K562 (cell line): ENCODE data around the gene ZNF337. TPM values are rescaled to one million over a fixed set of nuclear protein-coding genes. Genes with fewer than 3 reads are reported as not detected.
"Not testable (repeated sequence)": the region's sequence is repeated elsewhere in the genome, so short reads cannot be mapped to it uniquely, and the experiment has no call there.

Experiments used
- ATAC-seq: fragments of 200-7000 bp; cut with Tn5 transposase; 3 replicates; pipeline ENCODE4 v1.9.1; 2020; ENCODE audit warnings: moderate library complexity
- BruUV-seq: library from RNA; stranded (reverse); fragments of 400-500 nt; replicated peaks from 2 replicates; lab custom pipeline; 2021; lab: Mats Ljungman, UMichigan
- CTCF ChIA-PET: fragments of 300-600 bp; formaldehyde crosslinking; extraction: SDS; loops from one replicate; lab custom pipeline; 2021; ENCODE audit warnings: low intra/inter-chr PET ratio; lab: Yijun Ruan, JAX
- POLR2A ChIA-PET: fragments of 300-600, 350-650 bp; sonication (Branson Sonifier 250); formaldehyde crosslinking; extraction: SDS; loops from one replicate; lab custom pipeline; 2021; ENCODE audit warnings: antibody characterized with exemption, inconsistent platforms; lab: Yijun Ruan, JAX
- DNase-seq, 4 experiments: peaks; one replicate each; pipeline versions ENCODE4 v3.0.0 to v3.0.0-alpha.2; 2011 to 2018; ENCODE audit warnings: low spot score in 3 of 4, mixed read lengths in 3 of 4; ENCODE audit errors: extremely low read depth in 1 of 4
- FAIRE-seq: peaks from 2 replicates; lab custom pipeline; 2011; peaks lifted over from hg19 to GRCh38; lab: Jason Lieb, UNC
- H2AFZ ChIP-seq: 2 replicates; pipeline ENCODE4 v1.6.0; 2011; ENCODE audit warnings: low read depth, low read length, control low read depth, inconsistent platforms
- H3K27ac ChIP-seq: fragments of 200-600 bp; 3 replicates; pipeline ENCODE4 v1.8.0; 2011; ENCODE audit warnings: low read depth, mild to moderate bottlenecking, control low read depth, inconsistent platforms, low read length, moderate library complexity, mixed read lengths; ENCODE audit errors: extremely low read depth
- H3K27me3 ChIP-seq, 2 experiments: fragments of 300-600 bp in 1 of 2; 2 replicates in 1 of 2; 3 replicates in 1 of 2; pipeline versions ENCODE4 v1.6.0 to v1.8.0; 2011; ENCODE audit warnings: inconsistent platforms in 2 of 2, low read length in 2 of 2, mild to moderate bottlenecking in 1 of 2, mixed read lengths in 1 of 2, moderate library complexity in 1 of 2; ENCODE audit not compliant: control insufficient read depth in 2 of 2, insufficient read depth in 2 of 2
- H3K36me3 ChIP-seq: fragments of 300-600 bp; 3 replicates; pipeline ENCODE4 v1.8.0; 2011; ENCODE audit warnings: mild to moderate bottlenecking, low read length, inconsistent platforms; ENCODE audit not compliant: control insufficient read depth, insufficient read depth
- H3K4me1 ChIP-seq, 2 experiments: fragments of 200-600 bp in 1 of 2; replicated peaks in 1 of 2; 2 replicates in 1 of 2; 3 replicates in 1 of 2; pipeline versions ENCODE4 v1.5.1 to v1.8.0; 2011; ENCODE audit warnings: inconsistent platforms in 2 of 2, low read length in 2 of 2, mild to moderate bottlenecking in 1 of 2, mixed read lengths in 1 of 2, moderate library complexity in 1 of 2; ENCODE audit not compliant: control insufficient read depth in 2 of 2, insufficient read depth in 2 of 2
- H3K4me2 ChIP-seq: 2 replicates; pipeline ENCODE4 v1.6.1; 2011; ENCODE audit warnings: low read length, control low read depth, inconsistent platforms, mixed read lengths; ENCODE audit not compliant: insufficient read depth
- H3K4me3 ChIP-seq: fragments of 200-600 bp; sonication (generic), shearing (Covaris generic); 2 replicates; pipeline ENCODE4 v1.5.1; 2016; ENCODE audit warnings: control low read depth, inconsistent platforms
- H3K79me2 ChIP-seq: fragments of 200-600 bp; 3 replicates; pipeline ENCODE4 v1.8.0; 2011; ENCODE audit warnings: low read length, inconsistent platforms; ENCODE audit not compliant: control insufficient read depth, insufficient read depth
- H3K9ac ChIP-seq, 2 experiments: 2 replicates each; pipeline versions ENCODE4 v1.6.0 to v1.6.1; 2011; ENCODE audit warnings: low read depth in 2 of 2, low read length in 2 of 2, control low read depth in 1 of 2, inconsistent platforms in 1 of 2, mild to moderate bottlenecking in 1 of 2, mixed read lengths in 1 of 2; ENCODE audit not compliant: insufficient read depth in 1 of 2
- H3K9me1 ChIP-seq: one replicate; pipeline ENCODE4 v1.6.0; 2011; ENCODE audit warnings: inconsistent platforms, mild to moderate bottlenecking, low read length, moderate library complexity; ENCODE audit not compliant: control insufficient read depth, insufficient read depth
- H3K9me3 ChIP-seq: replicated peaks from 2 replicates; pipeline ENCODE4 v1.5.1; 2011; ENCODE audit warnings: low read depth, low read length, inconsistent platforms; ENCODE audit not compliant: control insufficient read depth, insufficient read depth
- H4K20me1 ChIP-seq: replicated peaks from 2 replicates; pipeline ENCODE4 v1.6.1; 2011; ENCODE audit warnings: low read length, inconsistent platforms, mixed read lengths; ENCODE audit not compliant: control insufficient read depth, insufficient read depth
- CBX1 ChIP-seq: sonication (generic); IDR thresholded peaks from 2 replicates; pipeline ENCODE4 v1.6.1; 2016; ENCODE audit warnings: antibody characterized with exemption, low read depth, mild to moderate bottlenecking
- CBX8 ChIP-seq: fragments of 200-600 bp; sonication (generic); IDR thresholded peaks from 2 replicates; pipeline ENCODE4 v1.6.1; 2012; ENCODE audit warnings: borderline replicate concordance, mixed run types, low read depth, mild to moderate bottlenecking, moderate library complexity, mixed read lengths, low read length, control low read depth, inconsistent platforms; ENCODE audit not compliant: poor library complexity, severe bottlenecking; ENCODE audit errors: extremely low read depth
- GTF2F1 ChIP-seq: IDR thresholded peaks from 2 replicates; pipeline ENCODE4 v1.6.1; 2011; ENCODE audit warnings: low read depth, low read length, improper control_type of control experiment
- IFI16 ChIP-seq: fragments of 250-450 bp; sonication (Bioruptor Pico); IDR thresholded peaks from 2 replicates; pipeline ENCODE4 v2.1.2; 2022; ENCODE audit warnings: mild to moderate bottlenecking, inconsistent platforms
- KAT2B ChIP-seq: IDR thresholded peaks from one replicate; pipeline ENCODE4 v1.6.1; 2012; ENCODE audit warnings: low read depth, mild to moderate bottlenecking, control low read depth, inconsistent platforms, low read length, moderate library complexity
- POLR2B ChIP-seq: fragments of 450-650 bp; IDR thresholded peaks from 2 replicates; pipeline ENCODE4 v1.6.1; 2018; ENCODE audit warnings: low read depth; ENCODE audit not compliant: partially characterized antibody
- RBM15 ChIP-seq: fragments of 200-400 bp; formaldehyde crosslinking; IDR thresholded peaks from 2 replicates; pipeline ENCODE4 v1.6.1; 2018; ENCODE audit warnings: mild to moderate bottlenecking, low read length, moderate library complexity; ENCODE audit not compliant: insufficient read depth
- SUPT5H ChIP-seq: fragments of 450-650 bp; IDR thresholded peaks from 2 replicates; pipeline ENCODE4 v1.6.1; 2016
- YBX1 ChIP-seq: fragments of 450-650 bp; IDR thresholded peaks from 2 replicates; pipeline ENCODE4 v1.7.1; 2016; ENCODE audit warnings: mild to moderate bottlenecking
- ZNF316 ChIP-seq: fragments of 450-650 bp; IDR thresholded peaks from 2 replicates; pipeline ENCODE4 v1.6.1; 2016
- WGBS: fragments of 100-300 bp; shearing (Covaris generic); methylation state at CpG from one replicate; pipeline ENCODE4 v1.1.6; 2016; ENCODE audit warnings: low coverage, mixed read lengths; ENCODE audit not compliant: insufficient coverage; ENCODE audit errors: missing lambda C conversion rate; 5-methylcytosine and 5-hydroxymethylcytosine counted together
- in situ Hi-C: fragments of 300-500 bp; cut with MboI; formaldehyde crosslinking; loops from 4 replicates; pipeline ENCODE4 v1.15.0; 2018; ENCODE audit warnings: inconsistent platforms, mixed read lengths
- intact Hi-C: fragments of 100-400 bp; cut with micrococcal nuclease; formaldehyde crosslinking; loops from 2 replicates; pipeline ENCODE4 v1.14.2; 2022
- polyA plus RNA-seq, 8 experiments: library from polyadenylated mRNA; depleted of rRNA in 4 of 8; stranded (reverse) in 5 of 8; unstranded in 3 of 8; fragments of >200 nt; fragmentation: Nextera tagmentation in 2 of 8; fragmentation: Illumina TruSeq in 1 of 8; extraction: Ambion mirVana in 2 of 8; extraction: Trizol in 1 of 8; gene quantifications; 2 replicates each; pipeline versions ENCODE4 v1.2.1 to v1.2.3, GENCODE V29; 2011 to 2014; ENCODE audit warnings: inconsistent platforms in 1 of 8, missing spikeins in 1 of 8
- total RNA-seq, 7 experiments: library from RNA; depleted of rRNA in 6 of 7; stranded (reverse); fragments of >200 nt in 6 of 7; fragmentation: Illumina TruSeq in 2 of 7; extraction: Trizol in 2 of 7; gene quantifications; 2 replicates each; pipeline versions ENCODE4 v1.2.1 to v1.2.3, GENCODE V29; 2011 to 2021; ENCODE audit warnings: low replicate concordance in 1 of 7
- TF ChIP-seq, protein P1 (sequence below), 2 experiments: fragments of 450-650 bp; IDR thresholded peaks; 2 replicates each; pipeline ENCODE4 v1.6.1; 2018; ENCODE audit warnings: mild to moderate bottlenecking in 2 of 2, low read depth in 1 of 2; ENCODE audit not compliant: partially characterized antibody in 2 of 2

ZNF337 gene
- total and polyA plus RNA-seq, 9 of the 15 experiments (the other 6 are each of a cell fraction or from before 2014, with no cell fraction given), result 0.25 to 5.6 (median 3.5) TPM

DNA sequence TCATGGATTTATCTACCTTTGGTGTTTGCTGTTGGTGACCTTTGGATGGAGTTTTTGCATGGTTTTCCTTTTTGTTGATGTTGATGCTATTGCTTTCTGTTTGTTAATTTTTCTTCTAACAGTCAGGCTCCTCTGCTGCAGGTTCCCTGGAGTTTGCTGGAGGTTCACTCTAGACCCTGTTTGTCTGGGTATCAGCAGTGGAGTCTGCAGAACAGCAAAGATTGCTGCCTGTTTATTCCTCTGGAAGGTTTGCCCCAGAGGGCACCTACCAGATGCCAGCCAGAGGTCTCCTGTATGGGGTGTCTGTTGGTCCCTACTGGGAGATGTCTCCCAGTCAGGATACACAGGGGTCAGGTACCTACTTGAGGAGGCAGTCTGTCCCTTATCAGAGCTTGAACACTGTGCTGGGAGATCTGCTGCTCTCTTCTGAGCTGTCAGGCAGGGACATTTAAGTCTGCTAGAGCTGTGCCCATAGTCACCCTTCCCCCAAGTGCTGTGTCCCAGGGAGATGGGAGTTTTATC lies 9.2 kb upstream of the ZNF337 start:
- CTCF ChIA-PET, result no interaction called here
- ATAC-seq, result no peak

GRCh38 chr20:25704303-25704702 lies 7.7 kb upstream of the ZNF337 start:
- H3K4me1 ChIP-seq, intact Hi-C loops, in situ Hi-C loops, H3K9me3 ChIP-seq, H3K4me3 ChIP-seq, H3K4me2 ChIP-seq, H4K20me1 ChIP-seq, ATAC-seq, FAIRE-seq, H3K79me2 ChIP-seq, DNase-seq, H3K9me1 ChIP-seq, CTCF ChIA-PET, H2AFZ ChIP-seq, BruUV-seq, H3K9ac ChIP-seq, H3K36me3 ChIP-seq, POLR2A ChIA-PET, H3K27ac ChIP-seq, H3K27me3 ChIP-seq: not testable (repeated sequence)
- whole genome bisulfite sequencing, result 0% methylated on average over 1 of the region's 2 CpGs

More for the DNA sequence above, 9.2 kb upstream of the ZNF337 start:
- H3K36me3 ChIP-seq, result no peaks in the 10 kb centered on the region
- no peaks in the 10 kb centered on the region for H3K9me1 ChIP-seq
- no peak overlapping the region for H3K4me2 ChIP-seq
- intact Hi-C loops (no loop called here), in situ Hi-C loops (no loop called here)
- FAIRE-seq, result no peak
- POLR2A ChIA-PET, result no interaction called here
- H3K9me3 ChIP-seq, result no peaks in the 10 kb centered on the region
- H3K27me3 ChIP-seq, result no peaks in the 10 kb centered on the region
- no peak overlapping the region for H2AFZ ChIP-seq
- H3K27ac ChIP-seq, result no peak overlapping the region
- H3K4me3 ChIP-seq, result no peak overlapping the region
- no peaks in the 10 kb centered on the region for H4K20me1 ChIP-seq
- TF ChIP-seq POLR2B, result no peak
- no peak for TF ChIP-seq SUPT5H
- no peak for TF ChIP-seq CBX8
- TF ChIP-seq GTF2F1, result no peak
- TF ChIP-seq, protein P1, sequence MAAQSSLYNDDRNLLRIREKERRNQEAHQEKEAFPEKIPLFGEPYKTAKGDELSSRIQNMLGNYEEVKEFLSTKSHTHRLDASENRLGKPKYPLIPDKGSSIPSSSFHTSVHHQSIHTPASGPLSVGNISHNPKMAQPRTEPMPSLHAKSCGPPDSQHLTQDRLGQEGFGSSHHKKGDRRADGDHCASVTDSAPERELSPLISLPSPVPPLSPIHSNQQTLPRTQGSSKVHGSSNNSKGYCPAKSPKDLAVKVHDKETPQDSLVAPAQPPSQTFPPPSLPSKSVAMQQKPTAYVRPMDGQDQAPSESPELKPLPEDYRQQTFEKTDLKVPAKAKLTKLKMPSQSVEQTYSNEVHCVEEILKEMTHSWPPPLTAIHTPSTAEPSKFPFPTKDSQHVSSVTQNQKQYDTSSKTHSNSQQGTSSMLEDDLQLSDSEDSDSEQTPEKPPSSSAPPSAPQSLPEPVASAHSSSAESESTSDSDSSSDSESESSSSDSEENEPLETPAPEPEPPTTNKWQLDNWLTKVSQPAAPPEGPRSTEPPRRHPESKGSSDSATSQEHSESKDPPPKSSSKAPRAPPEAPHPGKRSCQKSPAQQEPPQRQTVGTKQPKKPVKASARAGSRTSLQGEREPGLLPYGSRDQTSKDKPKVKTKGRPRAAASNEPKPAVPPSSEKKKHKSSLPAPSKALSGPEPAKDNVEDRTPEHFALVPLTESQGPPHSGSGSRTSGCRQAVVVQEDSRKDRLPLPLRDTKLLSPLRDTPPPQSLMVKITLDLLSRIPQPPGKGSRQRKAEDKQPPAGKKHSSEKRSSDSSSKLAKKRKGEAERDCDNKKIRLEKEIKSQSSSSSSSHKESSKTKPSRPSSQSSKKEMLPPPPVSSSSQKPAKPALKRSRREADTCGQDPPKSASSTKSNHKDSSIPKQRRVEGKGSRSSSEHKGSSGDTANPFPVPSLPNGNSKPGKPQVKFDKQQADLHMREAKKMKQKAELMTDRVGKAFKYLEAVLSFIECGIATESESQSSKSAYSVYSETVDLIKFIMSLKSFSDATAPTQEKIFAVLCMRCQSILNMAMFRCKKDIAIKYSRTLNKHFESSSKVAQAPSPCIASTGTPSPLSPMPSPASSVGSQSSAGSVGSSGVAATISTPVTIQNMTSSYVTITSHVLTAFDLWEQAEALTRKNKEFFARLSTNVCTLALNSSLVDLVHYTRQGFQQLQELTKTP (IDR thresholded peaks at IDR 0.05; ENCODE audit: low read depth in 1 of 2, partially characterized antibody in 2 of 2), result no peak
- no peak for TF ChIP-seq RBM15
- no peak for TF ChIP-seq IFI16
- no peak for TF ChIP-seq KAT2B
- TF ChIP-seq YBX1, result no peak
- no peak for TF ChIP-seq CBX1
- TF ChIP-seq ZNF316, result no peak
- no peaks in the 10 kb centered on the region for H3K4me1 ChIP-seq
- no TSS peak for BruUV-seq
- H3K9ac ChIP-seq, result no peak overlapping the region
- DNase-seq, result no peak
- H3K79me2 ChIP-seq, result no peaks in the 10 kb centered on the region
